NB4 (cell line): ENCODE results near the gene AATK.

Experiments
- CTCF ChIP-seq: IDR thresholded peaks from one replicate; pipeline ENCODE4 v1.5.1; 2012; ENCODE audit warnings: low read depth, low read length
- MYC ChIP-seq: IDR thresholded peaks from 2 replicates; pipeline ENCODE4 v1.6.1; 2011; ENCODE audit warnings: low read depth, low read length
- POLR2A ChIP-seq: IDR thresholded peaks from 2 replicates; pipeline ENCODE4 v1.6.1; 2011; ENCODE audit warnings: mild to moderate bottlenecking; ENCODE audit not compliant: insufficient read length; ENCODE audit errors: extremely low read depth

- no peak for TF ChIP-seq CTCF
- no peak for TF ChIP-seq POLR2A
- TF ChIP-seq MYC, result no peak
Measured at GRCh38 chr17:81157848-81158687, 8.0 kb downstream of the AATK start.
